K562 (cell line): ENCODE data around the gene ADM. TPM values are rescaled to one million over a fixed set of nuclear protein-coding genes. Genes with fewer than 3 reads are reported as not detected.

Experiments
- ATAC-seq: fragments of 200-7000 bp; cut with Tn5 transposase; 3 replicates; pipeline ENCODE4 v1.9.1; 2020; ENCODE audit warnings: moderate library complexity
- BruUV-seq: library from RNA; stranded (reverse); fragments of 400-500 nt; replicated peaks from 2 replicates; lab custom pipeline; 2021; lab: Mats Ljungman, UMichigan
- CTCF ChIA-PET: fragments of 300-600 bp; formaldehyde crosslinking; extraction: SDS; loops from one replicate; lab custom pipeline; 2021; ENCODE audit warnings: low intra/inter-chr PET ratio; lab: Yijun Ruan, JAX
- POLR2A ChIA-PET: fragments of 300-600, 350-650 bp; sonication (Branson Sonifier 250); formaldehyde crosslinking; extraction: SDS; loops from one replicate; lab custom pipeline; 2021; ENCODE audit warnings: antibody characterized with exemption, inconsistent platforms; lab: Yijun Ruan, JAX
- DNase-seq, 4 experiments: peaks; one replicate each; pipeline versions ENCODE4 v3.0.0 to v3.0.0-alpha.2; 2011 to 2018; ENCODE audit warnings: low spot score in 3 of 4, mixed read lengths in 3 of 4; ENCODE audit errors: extremely low read depth in 1 of 4
- FAIRE-seq: peaks from 2 replicates; lab custom pipeline; 2011; peaks lifted over from hg19 to GRCh38; lab: Jason Lieb, UNC
- H2AFZ ChIP-seq: 2 replicates; pipeline ENCODE4 v1.6.0; 2011; ENCODE audit warnings: low read depth, low read length, control low read depth, inconsistent platforms
- H3K27ac ChIP-seq: fragments of 200-600 bp; 3 replicates; pipeline ENCODE4 v1.8.0; 2011; ENCODE audit warnings: low read depth, mild to moderate bottlenecking, control low read depth, inconsistent platforms, low read length, moderate library complexity, mixed read lengths; ENCODE audit errors: extremely low read depth
- H3K27me3 ChIP-seq, 2 experiments: fragments of 300-600 bp in 1 of 2; 2 replicates in 1 of 2; 3 replicates in 1 of 2; pipeline versions ENCODE4 v1.6.0 to v1.8.0; 2011; ENCODE audit warnings: inconsistent platforms in 2 of 2, low read length in 2 of 2, mild to moderate bottlenecking in 1 of 2, mixed read lengths in 1 of 2, moderate library complexity in 1 of 2; ENCODE audit not compliant: control insufficient read depth in 2 of 2, insufficient read depth in 2 of 2
- H3K36me3 ChIP-seq: fragments of 300-600 bp; 3 replicates; pipeline ENCODE4 v1.8.0; 2011; ENCODE audit warnings: mild to moderate bottlenecking, low read length, inconsistent platforms; ENCODE audit not compliant: control insufficient read depth, insufficient read depth
- H3K4me1 ChIP-seq, 2 experiments: fragments of 200-600 bp in 1 of 2; replicated peaks in 1 of 2; 2 replicates in 1 of 2; 3 replicates in 1 of 2; pipeline versions ENCODE4 v1.5.1 to v1.8.0; 2011; ENCODE audit warnings: inconsistent platforms in 2 of 2, low read length in 2 of 2, mild to moderate bottlenecking in 1 of 2, mixed read lengths in 1 of 2, moderate library complexity in 1 of 2; ENCODE audit not compliant: control insufficient read depth in 2 of 2, insufficient read depth in 2 of 2
- H3K4me2 ChIP-seq: 2 replicates; pipeline ENCODE4 v1.6.1; 2011; ENCODE audit warnings: low read length, control low read depth, inconsistent platforms, mixed read lengths; ENCODE audit not compliant: insufficient read depth
- H3K4me3 ChIP-seq: fragments of 200-600 bp; sonication (generic), shearing (Covaris generic); 2 replicates; pipeline ENCODE4 v1.5.1; 2016; ENCODE audit warnings: control low read depth, inconsistent platforms
- H3K79me2 ChIP-seq: fragments of 200-600 bp; 3 replicates; pipeline ENCODE4 v1.8.0; 2011; ENCODE audit warnings: low read length, inconsistent platforms; ENCODE audit not compliant: control insufficient read depth, insufficient read depth
- H3K9ac ChIP-seq, 2 experiments: 2 replicates each; pipeline versions ENCODE4 v1.6.0 to v1.6.1; 2011; ENCODE audit warnings: low read depth in 2 of 2, low read length in 2 of 2, control low read depth in 1 of 2, inconsistent platforms in 1 of 2, mild to moderate bottlenecking in 1 of 2, mixed read lengths in 1 of 2; ENCODE audit not compliant: insufficient read depth in 1 of 2
- H3K9me1 ChIP-seq: one replicate; pipeline ENCODE4 v1.6.0; 2011; ENCODE audit warnings: inconsistent platforms, mild to moderate bottlenecking, low read length, moderate library complexity; ENCODE audit not compliant: control insufficient read depth, insufficient read depth
- H3K9me3 ChIP-seq: replicated peaks from 2 replicates; pipeline ENCODE4 v1.5.1; 2011; ENCODE audit warnings: low read depth, low read length, inconsistent platforms; ENCODE audit not compliant: control insufficient read depth, insufficient read depth
- H4K20me1 ChIP-seq: replicated peaks from 2 replicates; pipeline ENCODE4 v1.6.1; 2011; ENCODE audit warnings: low read length, inconsistent platforms, mixed read lengths; ENCODE audit not compliant: control insufficient read depth, insufficient read depth
- CBX5 ChIP-seq: IDR thresholded peaks from 2 replicates; pipeline ENCODE4 v1.6.1; 2014; ENCODE audit warnings: low read depth, borderline replicate concordance
- CCNT2 ChIP-seq: IDR thresholded peaks from 2 replicates; pipeline ENCODE4 v1.6.1; 2011; ENCODE audit warnings: borderline replicate concordance, low read depth, mild to moderate bottlenecking, moderate library complexity, mixed read lengths, low read length; ENCODE audit not compliant: insufficient read length; ENCODE audit errors: extremely low read depth
- FIP1L1 ChIP-seq: fragments of 200-400 bp; formaldehyde crosslinking; IDR thresholded peaks from 2 replicates; pipeline ENCODE4 v1.6.1; 2018; ENCODE audit warnings: mild to moderate bottlenecking, low read depth, low read length; ENCODE audit not compliant: poor library complexity, severe bottlenecking
- ILF3 ChIP-seq: fragments of 450-650 bp; IDR thresholded peaks from 2 replicates; pipeline ENCODE4 v1.6.1; 2018; ENCODE audit warnings: antibody characterized with exemption, mild to moderate bottlenecking, moderate library complexity, borderline replicate concordance
- MCM2 ChIP-seq: fragments of 450-650 bp; IDR thresholded peaks from 2 replicates; pipeline ENCODE4 v1.6.1; 2017; ENCODE audit warnings: low read depth, mild to moderate bottlenecking
- RBFOX2 ChIP-seq: fragments of 200-400 bp; formaldehyde crosslinking; IDR thresholded peaks from 2 replicates; pipeline ENCODE4 v1.6.1; 2017; ENCODE audit warnings: low read depth, mild to moderate bottlenecking, low read length, moderate library complexity
- SRSF7 ChIP-seq: fragments of 200-400 bp; formaldehyde crosslinking; optimal IDR thresholded peaks from 2 replicates; pipeline ENCODE3; 2017; ENCODE audit warnings: mild to moderate bottlenecking, low read depth, low read length
- ZFP30 ChIP-seq: fragments of 250-450 bp; sonication (Bioruptor Pico); IDR thresholded peaks from 2 replicates; pipeline ENCODE4 v1.8.0; 2022; ENCODE audit warnings: moderate library complexity, mild to moderate bottlenecking, inconsistent platforms, borderline replicate concordance
- ZNF263 ChIP-seq: sonication (generic); formaldehyde crosslinking; IDR thresholded peaks from 2 replicates; pipeline ENCODE4 v1.8.0; 2022; ENCODE audit warnings: mild to moderate bottlenecking, missing genetic modification reagents, borderline replicate concordance
- ZNF589 ChIP-seq: fragments of 200-800 bp; sonication (Bioruptor generic); IDR thresholded peaks from 2 replicates; pipeline ENCODE4 v1.6.1; 2016; ENCODE audit warnings: low read depth, missing genetic modification characterization, missing compliant biosample characterization
- WGBS: fragments of 100-300 bp; shearing (Covaris generic); methylation state at CpG from one replicate; pipeline ENCODE4 v1.1.6; 2016; ENCODE audit warnings: low coverage, mixed read lengths; ENCODE audit not compliant: insufficient coverage; ENCODE audit errors: missing lambda C conversion rate; 5-methylcytosine and 5-hydroxymethylcytosine counted together
- in situ Hi-C: fragments of 300-500 bp; cut with MboI; formaldehyde crosslinking; loops from 4 replicates; pipeline ENCODE4 v1.15.0; 2018; ENCODE audit warnings: inconsistent platforms, mixed read lengths
- intact Hi-C: fragments of 100-400 bp; cut with micrococcal nuclease; formaldehyde crosslinking; loops from 2 replicates; pipeline ENCODE4 v1.14.2; 2022
- polyA plus RNA-seq, 8 experiments: library from polyadenylated mRNA; depleted of rRNA in 4 of 8; stranded (reverse) in 5 of 8; unstranded in 3 of 8; fragments of >200 nt; fragmentation: Nextera tagmentation in 2 of 8; fragmentation: Illumina TruSeq in 1 of 8; extraction: Ambion mirVana in 2 of 8; extraction: Trizol in 1 of 8; gene quantifications; 2 replicates each; pipeline versions ENCODE4 v1.2.1 to v1.2.3, GENCODE V29; 2011 to 2014; ENCODE audit warnings: inconsistent platforms in 1 of 8, missing spikeins in 1 of 8
- total RNA-seq, 7 experiments: library from RNA; depleted of rRNA in 6 of 7; stranded (reverse); fragments of >200 nt in 6 of 7; fragmentation: Illumina TruSeq in 2 of 7; extraction: Trizol in 2 of 7; gene quantifications; 2 replicates each; pipeline versions ENCODE4 v1.2.1 to v1.2.3, GENCODE V29; 2011 to 2021; ENCODE audit warnings: low replicate concordance in 1 of 7
- TF ChIP-seq, protein P1 (sequence below): fragments of 450-650 bp; formaldehyde crosslinking; conservative IDR thresholded peaks from 2 replicates; pipeline ENCODE4 v1.4.0; 2022; ENCODE audit warnings: mild to moderate bottlenecking, missing genetic modification characterization
- TF ChIP-seq, protein P2 (sequence below), 2 experiments: fragments of 450-650 bp in 1 of 2; sonication (generic) in 1 of 2; formaldehyde crosslinking; conservative IDR thresholded peaks; 2 replicates each; pipeline versions ENCODE4 v1.4.0 to v1.8.1; 2020 to 2022; ENCODE audit warnings: mild to moderate bottlenecking in 1 of 2, missing genetic modification reagents in 1 of 2
- TF ChIP-seq, protein P3 (sequence below): fragments of 200-800 bp; sonication (Bioruptor generic); IDR thresholded peaks from 2 replicates; pipeline ENCODE4 v1.6.1; 2017; ENCODE audit warnings: missing genetic modification characterization, missing compliant biosample characterization
- TF ChIP-seq, protein P4 (sequence below), 3 experiments: fragments of 200-800 bp in 1 of 3; sonication (Bioruptor generic) in 1 of 3; sonication (generic) in 1 of 3; formaldehyde crosslinking in 1 of 3; IDR thresholded peaks; 2 replicates each; pipeline versions ENCODE4 v1.6.1 to v1.8.0; 2016 to 2022; ENCODE audit warnings: mild to moderate bottlenecking in 2 of 3, missing compliant biosample characterization in 2 of 3, missing genetic modification characterization in 2 of 3, missing genetic modification reagents in 1 of 3
- TF ChIP-seq, protein P5 (sequence below): fragments of 450-650 bp; conservative IDR thresholded peaks from 2 replicates; pipeline ENCODE4 v1.6.1; 2016; ENCODE audit warnings: missing genetic modification characterization, low read depth, mild to moderate bottlenecking, control low read depth, missing compliant biosample characterization

The ADM gene
- total and polyA plus RNA-seq, 9 of the 15 experiments (the other 6 are each of a cell fraction or from before 2014, with no cell fraction given): 0.23 to 0.49 (median 0.32) TPM; not detected in 6

DNA sequence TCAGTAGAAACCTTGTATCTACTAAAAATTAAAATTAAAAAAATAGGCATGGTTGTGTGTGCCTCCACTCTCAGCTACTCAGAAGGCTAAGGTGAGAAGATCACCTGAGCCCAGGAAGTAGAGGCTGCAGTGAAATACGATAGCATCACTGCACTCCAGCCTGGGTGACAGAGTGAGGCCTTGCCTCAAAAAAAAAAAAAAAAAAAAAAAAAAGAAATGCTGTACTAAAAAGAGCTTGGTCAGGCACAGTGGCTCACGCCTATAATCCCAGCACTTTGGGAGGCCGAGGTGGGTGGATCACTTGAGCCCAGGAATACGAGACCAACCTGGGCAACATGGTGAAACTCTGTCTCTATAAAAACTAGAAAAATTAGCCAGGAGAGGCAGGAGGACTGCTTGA lies 47.4 kb upstream of the ADM start:
- no peak overlapping the region for H3K4me3 ChIP-seq
- 0 out of 2 replicates have a peak, but pooled peaks cover 5% of the 10 kb centered on the region for H4K20me1 ChIP-seq
- H3K36me3 ChIP-seq: no peaks in the 10 kb centered on the region
- H2AFZ ChIP-seq: no peak overlapping the region
- POLR2A ChIA-PET: no interaction called here
- H3K4me1 ChIP-seq: no peaks in the 10 kb centered on the region
- no peak overlapping the region for H3K9ac ChIP-seq
- no peak overlapping the region for H3K4me2 ChIP-seq
- no peak for ATAC-seq
- FAIRE-seq: no peak
- no TSS peak for BruUV-seq
- WGBS: 9% methylated on average over 3 of the region's 4 CpGs
- DNase-seq: no peak
- H3K9me1 ChIP-seq: no peaks in the 10 kb centered on the region
- in situ Hi-C loops (loop anchor here (10.0 kb wide), 1 partner anchor 707 kb away; no protein-coding TSS in a partner anchor), intact Hi-C loops (no loop called here)
- no peaks in the 10 kb centered on the region for H3K79me2 ChIP-seq
- no peaks in the 10 kb centered on the region for H3K9me3 ChIP-seq
- CTCF ChIA-PET: no interaction called here
- no peak overlapping the region for H3K27ac ChIP-seq
- no peaks in the 10 kb centered on the region for H3K27me3 ChIP-seq
- TF ChIP-seq FIP1L1 (no peak), ZFP30 (no peak), CCNT2 (no peak), ZNF263 (CRISPR knock-in tag) (no peak), ILF3 (no peak), RBFOX2 (no peak), CBX5 (no peak), MCM2 (no peak), ZNF589 (CRISPR knock-in tag) (no peak), SRSF7 (no peak)
- TF ChIP-seq, protein P1, sequence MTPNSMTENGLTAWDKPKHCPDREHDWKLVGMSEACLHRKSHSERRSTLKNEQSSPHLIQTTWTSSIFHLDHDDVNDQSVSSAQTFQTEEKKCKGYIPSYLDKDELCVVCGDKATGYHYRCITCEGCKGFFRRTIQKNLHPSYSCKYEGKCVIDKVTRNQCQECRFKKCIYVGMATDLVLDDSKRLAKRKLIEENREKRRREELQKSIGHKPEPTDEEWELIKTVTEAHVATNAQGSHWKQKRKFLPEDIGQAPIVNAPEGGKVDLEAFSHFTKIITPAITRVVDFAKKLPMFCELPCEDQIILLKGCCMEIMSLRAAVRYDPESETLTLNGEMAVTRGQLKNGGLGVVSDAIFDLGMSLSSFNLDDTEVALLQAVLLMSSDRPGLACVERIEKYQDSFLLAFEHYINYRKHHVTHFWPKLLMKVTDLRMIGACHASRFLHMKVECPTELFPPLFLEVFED (CRISPR knock-in tag): no peak
- TF ChIP-seq, protein P2, sequence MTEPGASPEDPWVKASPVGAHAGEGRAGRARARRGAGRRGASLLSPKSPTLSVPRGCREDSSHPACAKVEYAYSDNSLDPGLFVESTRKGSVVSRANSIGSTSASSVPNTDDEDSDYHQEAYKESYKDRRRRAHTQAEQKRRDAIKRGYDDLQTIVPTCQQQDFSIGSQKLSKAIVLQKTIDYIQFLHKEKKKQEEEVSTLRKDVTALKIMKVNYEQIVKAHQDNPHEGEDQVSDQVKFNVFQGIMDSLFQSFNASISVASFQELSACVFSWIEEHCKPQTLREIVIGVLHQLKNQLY (CRISPR knock-in tag; conservative IDR thresholded peaks at IDR 0.05): no peak
- TF ChIP-seq, protein P3, sequence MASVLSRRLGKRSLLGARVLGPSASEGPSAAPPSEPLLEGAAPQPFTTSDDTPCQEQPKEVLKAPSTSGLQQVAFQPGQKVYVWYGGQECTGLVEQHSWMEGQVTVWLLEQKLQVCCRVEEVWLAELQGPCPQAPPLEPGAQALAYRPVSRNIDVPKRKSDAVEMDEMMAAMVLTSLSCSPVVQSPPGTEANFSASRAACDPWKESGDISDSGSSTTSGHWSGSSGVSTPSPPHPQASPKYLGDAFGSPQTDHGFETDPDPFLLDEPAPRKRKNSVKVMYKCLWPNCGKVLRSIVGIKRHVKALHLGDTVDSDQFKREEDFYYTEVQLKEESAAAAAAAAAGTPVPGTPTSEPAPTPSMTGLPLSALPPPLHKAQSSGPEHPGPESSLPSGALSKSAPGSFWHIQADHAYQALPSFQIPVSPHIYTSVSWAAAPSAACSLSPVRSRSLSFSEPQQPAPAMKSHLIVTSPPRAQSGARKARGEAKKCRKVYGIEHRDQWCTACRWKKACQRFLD: no peak
- TF ChIP-seq, protein P4, sequence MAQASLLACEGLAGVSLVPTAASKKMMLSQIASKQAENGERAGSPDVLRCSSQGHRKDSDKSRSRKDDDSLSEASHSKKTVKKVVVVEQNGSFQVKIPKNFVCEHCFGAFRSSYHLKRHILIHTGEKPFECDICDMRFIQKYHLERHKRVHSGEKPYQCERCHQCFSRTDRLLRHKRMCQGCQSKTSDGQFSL (CRISPR knock-in tag; IDR thresholded peaks at IDR 0.05): no peak
- TF ChIP-seq, protein P4 (tag; IDR thresholded peaks at IDR 0.05): no peak
- TF ChIP-seq, protein P5, sequence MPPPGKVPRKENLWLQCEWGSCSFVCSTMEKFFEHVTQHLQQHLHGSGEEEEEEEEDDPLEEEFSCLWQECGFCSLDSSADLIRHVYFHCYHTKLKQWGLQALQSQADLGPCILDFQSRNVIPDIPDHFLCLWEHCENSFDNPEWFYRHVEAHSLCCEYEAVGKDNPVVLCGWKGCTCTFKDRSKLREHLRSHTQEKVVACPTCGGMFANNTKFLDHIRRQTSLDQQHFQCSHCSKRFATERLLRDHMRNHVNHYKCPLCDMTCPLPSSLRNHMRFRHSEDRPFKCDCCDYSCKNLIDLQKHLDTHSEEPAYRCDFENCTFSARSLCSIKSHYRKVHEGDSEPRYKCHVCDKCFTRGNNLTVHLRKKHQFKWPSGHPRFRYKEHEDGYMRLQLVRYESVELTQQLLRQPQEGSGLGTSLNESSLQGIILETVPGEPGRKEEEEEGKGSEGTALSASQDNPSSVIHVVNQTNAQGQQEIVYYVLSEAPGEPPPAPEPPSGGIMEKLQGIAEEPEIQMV (tag): no peak
